ENCODE data around the gene DAZAP1.

GRCh38 chr19:1417145-1417544, 9.8 kb downstream of the DAZAP1 start:
- TF ChIP-seq, protein P1, sequence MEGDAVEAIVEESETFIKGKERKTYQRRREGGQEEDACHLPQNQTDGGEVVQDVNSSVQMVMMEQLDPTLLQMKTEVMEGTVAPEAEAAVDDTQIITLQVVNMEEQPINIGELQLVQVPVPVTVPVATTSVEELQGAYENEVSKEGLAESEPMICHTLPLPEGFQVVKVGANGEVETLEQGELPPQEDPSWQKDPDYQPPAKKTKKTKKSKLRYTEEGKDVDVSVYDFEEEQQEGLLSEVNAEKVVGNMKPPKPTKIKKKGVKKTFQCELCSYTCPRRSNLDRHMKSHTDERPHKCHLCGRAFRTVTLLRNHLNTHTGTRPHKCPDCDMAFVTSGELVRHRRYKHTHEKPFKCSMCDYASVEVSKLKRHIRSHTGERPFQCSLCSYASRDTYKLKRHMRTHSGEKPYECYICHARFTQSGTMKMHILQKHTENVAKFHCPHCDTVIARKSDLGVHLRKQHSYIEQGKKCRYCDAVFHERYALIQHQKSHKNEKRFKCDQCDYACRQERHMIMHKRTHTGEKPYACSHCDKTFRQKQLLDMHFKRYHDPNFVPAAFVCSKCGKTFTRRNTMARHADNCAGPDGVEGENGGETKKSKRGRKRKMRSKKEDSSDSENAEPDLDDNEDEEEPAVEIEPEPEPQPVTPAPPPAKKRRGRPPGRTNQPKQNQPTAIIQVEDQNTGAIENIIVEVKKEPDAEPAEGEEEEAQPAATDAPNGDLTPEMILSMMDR (conservative IDR thresholded peaks at IDR 0.05), result no peak
- TF ChIP-seq EZH2 (IDR thresholded peaks at IDR 0.05; ENCODE audit: low read depth), result no peak

Data from PC-9 (cell line).